OCI-LY3 (cell line): ENCODE results near the gene GALT.

ENCODE experiments used
- EZH2phosphoT487 ChIP-seq: fragments of 200-600 bp; shearing (Covaris generic); IDR thresholded peaks from 2 replicates; pipeline ENCODE4 v1.6.1; 2018; ENCODE audit warnings: antibody characterized with exemption, mixed run types, low read depth
- TF ChIP-seq, protein P1 (sequence below): fragments of 200-600, 300-600 bp; sonication (generic); IDR thresholded peaks from 2 replicates; pipeline ENCODE4 v1.5.1; 2014; ENCODE audit warnings: antibody characterized with exemption, low read length, low read depth

DNA sequence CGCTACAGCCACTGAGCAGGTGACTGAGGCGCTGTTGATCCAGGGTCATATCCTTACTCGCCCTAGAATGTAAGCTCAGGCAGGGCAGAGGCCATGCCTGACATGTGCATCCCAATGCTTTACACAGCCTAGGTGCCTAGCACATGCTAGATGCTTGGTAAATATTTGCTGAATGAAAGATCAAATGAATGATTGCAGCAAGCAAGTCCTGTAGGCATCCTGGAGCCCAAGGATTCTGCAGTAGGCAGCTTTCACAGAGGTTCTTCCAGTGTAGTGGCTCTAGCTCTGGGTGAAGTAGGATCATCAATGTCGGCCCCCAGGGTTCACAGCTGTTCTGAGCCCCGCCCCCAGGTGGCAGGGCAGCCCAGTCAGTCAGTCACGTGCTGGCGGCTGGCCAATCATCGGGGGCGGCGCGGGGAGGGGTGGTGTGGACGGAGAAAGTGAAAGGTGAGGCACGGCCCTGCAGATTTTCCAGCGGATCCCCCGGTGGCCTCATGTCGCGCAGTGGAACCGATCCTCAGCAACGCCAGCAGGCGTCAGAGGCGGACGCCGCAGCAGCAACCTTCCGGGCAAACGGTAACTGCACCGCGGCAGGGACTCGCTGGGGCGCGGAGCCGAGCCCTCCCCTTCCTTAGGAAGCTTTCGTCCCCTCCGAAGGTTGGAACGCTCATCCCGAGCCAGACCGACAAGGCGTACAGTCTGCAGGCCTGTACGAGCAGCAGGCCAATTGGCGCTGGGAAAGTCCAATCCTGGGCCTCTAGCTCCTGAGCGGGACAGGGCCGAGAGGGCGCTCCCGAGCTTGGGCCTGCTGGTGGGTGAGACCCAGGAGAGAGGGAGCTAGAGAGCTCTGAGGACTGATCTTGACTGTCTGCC, at the start of gene GALT:
- TF ChIP-seq, protein P1, sequence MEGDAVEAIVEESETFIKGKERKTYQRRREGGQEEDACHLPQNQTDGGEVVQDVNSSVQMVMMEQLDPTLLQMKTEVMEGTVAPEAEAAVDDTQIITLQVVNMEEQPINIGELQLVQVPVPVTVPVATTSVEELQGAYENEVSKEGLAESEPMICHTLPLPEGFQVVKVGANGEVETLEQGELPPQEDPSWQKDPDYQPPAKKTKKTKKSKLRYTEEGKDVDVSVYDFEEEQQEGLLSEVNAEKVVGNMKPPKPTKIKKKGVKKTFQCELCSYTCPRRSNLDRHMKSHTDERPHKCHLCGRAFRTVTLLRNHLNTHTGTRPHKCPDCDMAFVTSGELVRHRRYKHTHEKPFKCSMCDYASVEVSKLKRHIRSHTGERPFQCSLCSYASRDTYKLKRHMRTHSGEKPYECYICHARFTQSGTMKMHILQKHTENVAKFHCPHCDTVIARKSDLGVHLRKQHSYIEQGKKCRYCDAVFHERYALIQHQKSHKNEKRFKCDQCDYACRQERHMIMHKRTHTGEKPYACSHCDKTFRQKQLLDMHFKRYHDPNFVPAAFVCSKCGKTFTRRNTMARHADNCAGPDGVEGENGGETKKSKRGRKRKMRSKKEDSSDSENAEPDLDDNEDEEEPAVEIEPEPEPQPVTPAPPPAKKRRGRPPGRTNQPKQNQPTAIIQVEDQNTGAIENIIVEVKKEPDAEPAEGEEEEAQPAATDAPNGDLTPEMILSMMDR, result peak; percentile 62
- no peak for TF ChIP-seq EZH2phosphoT487
